ENCODE measurements around the gene SGIP1.

The SGIP1 gene

DNA sequence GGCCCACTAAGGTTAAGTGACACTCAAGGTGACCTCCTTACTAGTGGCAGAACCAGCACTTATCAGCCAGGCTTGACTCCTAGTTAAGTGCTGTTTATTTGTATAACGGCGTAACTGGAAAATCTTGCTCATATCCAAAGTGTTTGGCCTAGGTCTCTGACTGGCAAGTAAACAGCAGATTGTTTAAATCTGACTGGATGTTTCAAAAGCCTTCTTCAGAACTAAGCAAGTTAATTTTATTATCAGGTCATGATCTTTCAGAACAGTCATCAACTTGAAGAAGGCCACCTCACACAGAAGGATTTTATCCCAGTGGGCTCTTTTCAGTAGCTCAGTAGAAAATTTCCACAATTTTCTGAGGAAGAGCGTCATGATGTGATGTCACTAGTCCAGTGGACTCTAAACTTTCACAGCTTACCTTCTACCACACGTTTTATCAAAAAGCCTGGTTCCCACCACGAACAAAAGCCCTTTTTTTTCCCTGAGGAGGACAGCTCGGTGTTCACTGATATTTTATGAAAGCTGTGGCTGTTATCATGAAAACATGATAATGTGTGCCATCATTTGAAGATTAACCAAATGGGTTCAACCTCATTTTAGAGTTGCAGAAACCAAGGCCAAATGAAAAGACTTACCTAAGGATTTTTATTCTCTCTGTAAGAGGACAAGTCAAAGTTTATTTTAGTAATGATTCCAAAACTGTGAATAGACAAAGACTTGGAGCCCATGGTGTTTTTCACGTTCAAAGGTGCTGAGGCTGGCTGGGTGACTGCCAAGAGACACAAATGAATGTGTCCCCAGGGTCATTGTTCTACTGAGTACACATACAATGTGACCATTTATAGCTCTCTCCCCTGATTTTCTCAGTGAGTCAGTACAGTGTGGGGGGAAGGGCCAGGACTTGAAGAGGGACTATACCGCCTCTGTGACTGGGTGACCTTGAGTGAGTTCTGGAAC is 9.1 kb downstream of the SGIP1 start:
- TF ChIP-seq, protein P1, sequence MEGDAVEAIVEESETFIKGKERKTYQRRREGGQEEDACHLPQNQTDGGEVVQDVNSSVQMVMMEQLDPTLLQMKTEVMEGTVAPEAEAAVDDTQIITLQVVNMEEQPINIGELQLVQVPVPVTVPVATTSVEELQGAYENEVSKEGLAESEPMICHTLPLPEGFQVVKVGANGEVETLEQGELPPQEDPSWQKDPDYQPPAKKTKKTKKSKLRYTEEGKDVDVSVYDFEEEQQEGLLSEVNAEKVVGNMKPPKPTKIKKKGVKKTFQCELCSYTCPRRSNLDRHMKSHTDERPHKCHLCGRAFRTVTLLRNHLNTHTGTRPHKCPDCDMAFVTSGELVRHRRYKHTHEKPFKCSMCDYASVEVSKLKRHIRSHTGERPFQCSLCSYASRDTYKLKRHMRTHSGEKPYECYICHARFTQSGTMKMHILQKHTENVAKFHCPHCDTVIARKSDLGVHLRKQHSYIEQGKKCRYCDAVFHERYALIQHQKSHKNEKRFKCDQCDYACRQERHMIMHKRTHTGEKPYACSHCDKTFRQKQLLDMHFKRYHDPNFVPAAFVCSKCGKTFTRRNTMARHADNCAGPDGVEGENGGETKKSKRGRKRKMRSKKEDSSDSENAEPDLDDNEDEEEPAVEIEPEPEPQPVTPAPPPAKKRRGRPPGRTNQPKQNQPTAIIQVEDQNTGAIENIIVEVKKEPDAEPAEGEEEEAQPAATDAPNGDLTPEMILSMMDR (IDR thresholded peaks at IDR 0.05; ENCODE audit: borderline replicate concordance, control extremely low read depth, extremely low read depth, insufficient read depth, missing control alignments), result no peak
- no peak for DNase-seq (ENCODE audit: low spot score)
- in situ Hi-C loops (cut with MboI; ENCODE audit: low sequenced_read_pairs, unreplicated experiment), result no loop called here

GRCh38 chr1:66546047-66546810 is 12.3 kb downstream of the SGIP1 start:
- DNase-seq (ENCODE audit: low spot score), result no peak
- in situ Hi-C loops (cut with MboI; ENCODE audit: low sequenced_read_pairs, unreplicated experiment), result no loop called here
- TF ChIP-seq, protein P1 (IDR thresholded peaks at IDR 0.05; ENCODE audit: borderline replicate concordance, control extremely low read depth, extremely low read depth, insufficient read depth, missing control alignments), result no peak

DNA sequence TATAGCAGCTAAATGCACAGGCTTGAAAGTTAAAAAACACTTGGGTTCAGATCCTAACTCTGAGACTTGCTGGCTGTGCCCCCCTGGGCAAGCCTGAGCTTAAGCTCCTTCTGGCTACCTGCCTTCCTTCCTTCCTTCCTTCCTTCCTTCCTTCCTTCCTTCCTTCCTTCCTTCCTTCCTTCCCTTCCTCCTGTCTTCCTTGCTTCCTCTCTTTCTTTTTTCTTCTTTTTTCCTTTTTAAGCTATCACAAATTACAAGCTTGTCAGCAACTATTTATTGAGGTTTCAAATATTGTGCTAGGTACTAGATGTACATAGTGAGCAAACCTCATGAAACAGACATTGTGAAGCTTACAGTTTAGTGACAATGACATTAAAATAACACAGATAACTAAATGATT is 15.1 kb downstream of the SGIP1 start:
- in situ Hi-C loops (cut with MboI; ENCODE audit: low sequenced_read_pairs, unreplicated experiment), result no loop called here
- no peak for DNase-seq (ENCODE audit: low spot score)
- TF ChIP-seq, protein P1 (IDR thresholded peaks at IDR 0.05; ENCODE audit: borderline replicate concordance, control extremely low read depth, extremely low read depth, insufficient read depth, missing control alignments), result no peak

- no peak for DNase-seq (ENCODE audit: low spot score)
- in situ Hi-C loops (cut with MboI; ENCODE audit: low sequenced_read_pairs, unreplicated experiment), result no loop called here
- TF ChIP-seq, protein P1 (IDR thresholded peaks at IDR 0.05; ENCODE audit: borderline replicate concordance, control extremely low read depth, extremely low read depth, insufficient read depth, missing control alignments), result no peak
These were observed 16.3 kb downstream of the SGIP1 start for GRCh38 chr1:66550243-66550642.

GRCh38 chr1:66552287-66552686 is 18.3 kb downstream of the SGIP1 start:
- TF ChIP-seq, protein P1 (IDR thresholded peaks at IDR 0.05; ENCODE audit: borderline replicate concordance, control extremely low read depth, extremely low read depth, insufficient read depth, missing control alignments), result no peak
- DNase-seq (ENCODE audit: low spot score), result no peak
- in situ Hi-C loops (cut with MboI; ENCODE audit: low sequenced_read_pairs, unreplicated experiment), result no loop called here

DNA sequence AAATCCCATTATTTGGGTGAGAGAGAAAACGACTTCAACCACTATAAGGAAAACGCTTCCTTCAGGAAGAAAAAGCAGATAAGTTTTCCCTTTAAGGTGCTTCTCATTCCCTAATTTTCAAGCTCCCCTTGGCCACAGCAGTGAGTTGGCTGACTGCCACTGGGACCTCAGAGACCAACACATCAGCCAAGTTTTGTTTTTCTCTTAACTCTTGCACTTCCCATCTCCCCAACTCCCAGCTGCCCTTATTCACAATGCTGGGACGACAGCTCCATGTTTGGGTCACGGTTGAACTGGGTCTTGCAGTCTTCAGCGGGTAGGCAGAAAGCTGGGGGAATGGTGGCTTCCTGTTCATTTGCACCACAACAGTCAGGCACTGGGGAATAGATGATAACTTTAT is 18.9 kb downstream of the SGIP1 start:
- in situ Hi-C loops (cut with MboI; ENCODE audit: low sequenced_read_pairs, unreplicated experiment), result no loop called here
- TF ChIP-seq, protein P1 (IDR thresholded peaks at IDR 0.05; ENCODE audit: borderline replicate concordance, control extremely low read depth, extremely low read depth, insufficient read depth, missing control alignments), result no peak

More for the DNA sequence above, 18.9 kb downstream of the SGIP1 start:
- DNase-seq (ENCODE audit: low spot score), result no peak

Measured in GM13976 (cell line).